Left forelimb (tissue), 1 donor: ENCODE measurements around the gene GFM1.

Experiments used
- DNase-seq: peaks from one replicate; pipeline ENCODE4 v3.0.0-alpha.2; 2018; ENCODE audit warnings: low spot score

The GFM1 gene

DNA sequence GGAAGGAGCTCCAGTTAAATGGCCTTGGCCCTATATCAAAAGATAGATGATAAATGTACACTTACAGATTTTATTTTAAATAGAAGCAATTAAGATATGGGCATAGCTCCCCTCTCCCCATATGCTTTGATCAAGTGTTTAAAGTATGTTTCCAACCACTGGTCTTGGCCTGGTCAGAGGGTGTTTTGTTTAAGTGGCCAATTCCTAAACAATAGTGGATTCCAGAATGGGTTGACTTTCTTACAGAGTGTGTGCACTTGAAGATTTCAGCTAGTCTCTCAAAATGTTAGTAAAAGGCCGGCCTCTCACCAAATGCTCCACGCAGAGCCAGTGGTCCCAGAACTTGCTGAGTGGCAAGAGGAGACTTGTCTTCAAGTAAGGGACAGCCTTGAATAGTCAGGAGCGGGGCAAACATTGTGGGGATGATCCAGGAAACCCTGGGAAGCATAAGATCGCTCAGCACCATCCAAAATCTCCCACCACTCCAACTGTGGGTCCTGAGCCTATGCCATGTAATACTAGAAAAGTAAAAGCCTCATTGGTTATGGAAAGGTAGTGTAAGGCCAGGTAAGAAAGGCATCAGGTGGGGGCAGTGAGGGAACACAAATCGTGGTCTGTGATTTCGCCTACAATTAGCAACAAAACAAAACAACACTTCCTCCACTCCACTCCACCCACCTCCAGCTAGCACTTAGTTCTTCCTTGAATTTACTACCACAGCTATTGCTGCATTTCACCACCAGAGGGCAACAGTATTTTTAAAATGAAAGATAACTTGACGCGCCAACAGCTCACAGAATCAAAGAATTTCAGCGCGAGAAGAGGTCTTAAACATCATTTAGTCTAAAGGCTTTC lies 83.1 kb downstream of the GFM1 start:
- DNase-seq: no peak

GRCh38 chr3:158728061-158728377 lies 83.7 kb downstream of the GFM1 start:
- no peak for DNase-seq

GRCh38 chr3:158728851-158729250 lies 84.5 kb downstream of the GFM1 start:
- no peak for DNase-seq

DNA sequence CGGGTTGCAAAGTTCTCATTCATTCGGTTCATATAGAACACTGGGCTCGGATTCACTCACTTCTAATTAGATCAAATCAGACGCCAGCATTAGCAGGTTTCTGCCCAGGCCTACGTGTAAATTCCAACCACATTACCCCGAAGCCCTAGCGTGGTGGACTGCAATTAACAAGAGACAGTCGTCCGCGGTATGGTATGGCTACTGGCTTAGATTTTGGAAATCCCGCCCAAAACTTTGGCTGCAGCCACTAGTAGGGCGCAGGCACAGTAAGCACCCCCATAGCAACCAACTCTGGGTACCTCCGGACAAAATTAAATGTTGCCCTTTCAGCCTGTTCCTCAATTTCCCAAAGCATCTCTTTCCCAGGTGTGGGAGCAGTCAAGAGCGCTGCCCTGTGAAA lies 87.2 kb downstream of the GFM1 start:
- no peak for DNase-seq

DNA sequence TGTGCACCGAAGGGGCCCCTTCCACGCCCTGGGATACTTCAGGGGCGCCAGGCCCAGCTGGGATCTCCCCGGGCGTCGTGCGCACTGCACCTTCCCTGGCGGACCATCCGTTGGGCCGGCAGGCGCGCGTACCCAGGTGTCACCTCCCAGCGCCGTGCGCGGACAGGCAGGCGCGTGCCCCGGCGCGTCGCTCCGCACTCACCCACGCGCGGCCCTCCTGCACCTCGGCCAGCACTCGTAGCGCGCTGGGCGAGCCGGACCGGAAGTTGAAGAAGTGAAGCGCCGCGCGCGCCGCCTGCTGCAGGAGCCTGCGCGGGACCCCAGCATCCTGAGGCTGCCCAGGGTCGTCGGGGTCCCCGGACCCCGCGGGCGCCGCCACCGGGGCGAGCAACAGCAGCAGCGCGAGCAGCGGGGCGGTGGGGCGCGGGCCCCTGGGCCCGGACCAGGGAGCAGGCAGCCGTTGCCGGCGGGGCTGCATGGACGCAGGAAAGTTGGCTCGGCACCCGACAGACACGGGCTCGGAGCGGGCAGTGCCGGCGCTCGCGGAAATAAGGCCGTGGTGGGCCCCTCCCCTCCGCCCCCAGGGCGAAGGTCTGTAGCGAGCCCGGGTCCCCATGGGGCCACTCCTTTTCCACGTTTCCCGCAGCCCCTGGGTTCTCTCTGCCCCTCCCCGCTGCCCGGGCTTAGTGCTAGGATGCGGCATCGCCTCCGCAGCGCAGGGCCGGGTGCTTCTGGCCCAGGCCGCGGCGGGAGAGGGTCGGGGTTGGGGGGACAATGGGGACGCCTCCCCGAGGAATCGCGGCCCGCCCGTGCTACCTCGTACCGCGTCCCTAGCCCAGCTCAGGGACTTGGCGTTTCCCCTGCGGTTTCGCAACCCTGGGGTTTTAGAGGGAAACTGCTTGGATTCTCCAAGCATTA lies 87.9 kb downstream of the GFM1 start, which contains the start of gene RARRES1:
Gene RARRES1 (minus strand): TSS at position 520 of the 918 bp plus-strand sequence. CDS start 42 bp downstream, at position 478.
- peak; percentile 85 for DNase-seq

DNA sequence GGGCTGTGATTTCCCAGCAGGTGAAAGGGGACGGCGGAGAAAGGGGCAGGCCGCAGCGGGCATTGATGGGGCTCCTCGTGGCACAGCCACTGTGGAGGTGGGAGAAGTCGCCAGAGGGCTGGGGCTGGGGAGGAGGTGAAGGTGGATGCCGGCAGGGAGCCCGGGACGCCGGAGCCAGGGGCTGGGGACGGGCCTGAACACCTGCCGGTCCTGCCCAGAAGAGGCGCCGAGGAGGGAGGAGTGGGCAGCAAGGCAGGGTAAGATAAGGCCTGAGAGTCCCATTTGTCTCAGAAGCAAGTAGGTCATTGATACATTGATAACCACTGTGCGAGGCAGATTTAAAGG lies 88.5 kb downstream of the GFM1 start:
- DNase-seq: no peak

DNA sequence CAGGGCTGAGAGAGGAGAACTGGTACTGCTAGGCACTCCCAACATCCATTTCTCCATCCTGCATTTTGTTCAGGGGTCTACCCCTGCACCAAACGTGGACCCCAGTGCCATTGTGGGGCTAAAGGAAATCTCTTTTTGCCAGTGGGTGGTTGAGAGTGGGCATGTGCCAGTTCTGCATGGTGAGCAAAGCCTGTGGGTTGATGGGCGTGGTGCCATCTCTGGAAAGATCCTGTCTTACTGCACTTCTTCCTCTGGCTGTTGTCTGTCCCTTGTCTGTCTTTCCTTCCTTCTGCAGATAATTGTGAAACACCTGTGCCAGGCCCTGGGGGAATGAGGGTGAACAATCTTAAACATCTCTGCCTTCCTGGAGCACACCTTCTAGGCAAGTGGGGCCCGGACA lies 89.3 kb downstream of the GFM1 start:
- no peak for DNase-seq

- no peak for DNase-seq
Measured at GRCh38 chr3:158735296-158736033, 91.1 kb downstream of the GFM1 start.

DNA sequence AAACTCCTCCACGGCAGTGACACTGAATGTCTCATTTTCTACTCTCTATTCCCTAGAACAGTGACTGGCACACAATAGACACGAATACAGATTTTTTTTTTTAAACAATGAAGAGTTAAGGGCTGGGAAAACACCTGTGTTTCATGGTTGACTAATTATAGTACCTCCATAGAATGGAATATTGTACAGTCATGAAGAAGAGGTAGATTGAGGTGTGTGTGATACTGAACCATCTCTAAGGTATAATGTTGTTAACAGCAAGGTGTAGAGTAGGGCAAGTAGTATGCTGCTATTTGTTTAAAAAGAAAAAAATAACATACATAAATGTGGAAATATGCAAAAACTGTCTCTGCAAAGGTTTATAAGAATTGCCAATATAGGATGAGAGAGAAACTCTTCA lies 93.1 kb downstream of the GFM1 start:
- no peak for DNase-seq

GRCh38 chr3:158737976-158738615 lies 93.8 kb downstream of the GFM1 start:
- DNase-seq: no peak

GRCh38 chr3:158738653-158739052 lies 94.3 kb downstream of the GFM1 start:
- DNase-seq: no peak

- DNase-seq: no peak
Measured at GRCh38 chr3:158739078-158739477, 94.8 kb downstream of the GFM1 start.

GRCh38 chr3:158739661-158740060 lies 95.3 kb downstream of the GFM1 start:
- DNase-seq: no peak
